HG03108 (cell line): ENCODE data around the gene PSMD8.
"Not testable (repeated sequence)": the region's sequence is repeated elsewhere in the genome, so short reads cannot be mapped to it uniquely, and the experiment has no call there.

Source experiments
- ATAC-seq: cut with Tn5 transposase; IDR thresholded peaks from one replicate; pipeline ENCODE4 v1.9.1; 2021; ENCODE audit warnings: moderate library complexity; ENCODE audit not compliant: unreplicated experiment

The PSMD8 gene

DNA sequence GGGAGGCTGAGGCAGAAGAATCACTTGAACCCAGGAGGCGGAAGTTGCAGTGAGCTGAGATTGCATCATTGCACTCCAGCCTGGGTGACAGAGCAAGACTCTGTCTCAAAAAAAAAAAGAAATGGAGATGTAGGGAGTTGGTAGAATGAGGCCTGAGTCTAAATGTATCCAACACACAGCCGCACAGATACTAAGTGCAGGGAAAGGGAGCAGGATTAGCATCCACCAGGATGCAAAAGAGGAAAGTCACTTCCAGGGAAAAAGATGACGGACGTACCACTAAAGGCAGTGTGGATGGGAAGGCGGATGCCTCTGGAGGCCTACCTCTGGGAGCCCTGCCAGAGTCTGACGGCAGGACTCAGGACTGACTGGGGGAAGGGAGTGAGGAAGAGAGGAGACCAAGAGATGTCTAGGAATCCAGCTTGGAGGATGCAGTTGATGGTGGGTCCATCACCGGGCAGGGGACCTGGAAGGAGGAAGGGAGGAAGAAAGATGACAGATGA is 35.3 kb downstream of the PSMD8 start:
- ATAC-seq, result no peak

DNA sequence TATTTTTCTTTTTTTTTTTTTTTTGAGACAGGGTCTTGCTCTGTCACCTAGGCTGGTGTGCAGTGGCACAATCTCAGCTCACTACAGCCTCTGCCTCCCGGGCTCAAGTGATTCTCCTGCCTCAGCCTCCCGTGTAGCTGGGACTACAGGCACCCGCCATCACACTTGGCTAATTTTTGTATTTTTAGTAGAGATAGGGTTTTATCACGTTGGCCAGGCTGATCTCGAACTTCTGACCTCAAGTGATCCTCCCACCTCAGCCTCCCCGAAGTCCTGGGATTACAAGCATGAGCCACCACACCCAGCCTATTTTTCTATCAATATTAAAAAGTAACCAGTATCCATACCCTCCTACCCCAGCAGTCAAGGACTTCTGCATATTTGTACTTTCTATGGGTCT is 36.0 kb downstream of the PSMD8 start:
- not testable (repeated sequence) for ATAC-seq

GRCh38 chr19:38411041-38411712 is 36.8 kb downstream of the PSMD8 start:
- no peak for ATAC-seq

- ATAC-seq, result not testable (repeated sequence)
Observed at GRCh38 chr19:38411898-38412297, 37.5 kb downstream of the PSMD8 start.

GRCh38 chr19:38412491-38412890 is 38.1 kb downstream of the PSMD8 start:
- no peak for ATAC-seq

- no peak for ATAC-seq
Observed at GRCh38 chr19:38412961-38413360, 38.6 kb downstream of the PSMD8 start.

- ATAC-seq, result no peak
Observed at GRCh38 chr19:38413416-38413815, 39.0 kb downstream of the PSMD8 start.

- no peak for ATAC-seq
Observed at GRCh38 chr19:38417146-38417543, 42.8 kb downstream of the PSMD8 start.

- ATAC-seq, result no peak
Observed at GRCh38 chr19:38417544-38418506, 43.5 kb downstream of the PSMD8 start.

- no peak for ATAC-seq
Observed at GRCh38 chr19:38420935-38421334, 46.6 kb downstream of the PSMD8 start.

DNA sequence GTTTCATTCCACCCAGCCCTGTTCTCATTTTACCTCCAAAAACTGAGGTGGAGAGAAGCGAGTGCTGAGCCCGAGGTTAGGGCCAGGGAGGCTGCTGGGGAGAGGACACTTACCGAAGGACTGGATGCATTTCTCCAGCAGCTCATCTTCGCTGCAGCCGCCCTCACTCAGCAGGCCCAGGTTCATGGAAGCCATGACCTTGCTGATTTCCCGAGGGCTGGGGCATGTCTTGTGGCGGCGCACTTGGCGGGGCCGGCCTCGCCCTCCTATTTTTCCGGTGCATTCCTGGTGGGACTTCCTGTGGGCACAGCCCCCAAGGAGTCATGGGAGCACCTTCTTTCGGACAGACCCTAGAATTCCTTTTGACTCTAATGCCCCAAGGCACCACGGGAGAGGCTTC is 47.5 kb downstream of the PSMD8 start:
- no peak for ATAC-seq

DNA sequence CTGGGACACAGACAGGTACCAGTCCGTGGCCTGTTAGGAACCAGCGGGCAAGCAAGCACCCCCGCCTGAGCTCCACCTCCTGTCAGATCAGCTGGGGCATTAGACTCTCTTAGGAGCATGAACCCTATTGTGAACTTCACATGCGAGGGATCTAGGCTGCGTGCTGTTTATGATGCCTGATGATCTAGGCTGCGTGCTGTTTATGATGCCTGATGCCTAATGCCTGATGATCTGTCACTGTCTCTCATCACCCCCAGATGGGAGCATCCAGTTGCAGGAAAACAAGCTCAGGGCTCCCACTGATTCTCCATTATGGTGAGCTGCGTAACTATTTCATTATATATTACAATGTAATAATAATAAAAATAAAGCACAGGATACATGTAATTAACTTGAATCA is 48.1 kb downstream of the PSMD8 start:
- no peak for ATAC-seq

- ATAC-seq, result no peak
Observed at GRCh38 chr19:38424272-38424671, 49.9 kb downstream of the PSMD8 start.

DNA sequence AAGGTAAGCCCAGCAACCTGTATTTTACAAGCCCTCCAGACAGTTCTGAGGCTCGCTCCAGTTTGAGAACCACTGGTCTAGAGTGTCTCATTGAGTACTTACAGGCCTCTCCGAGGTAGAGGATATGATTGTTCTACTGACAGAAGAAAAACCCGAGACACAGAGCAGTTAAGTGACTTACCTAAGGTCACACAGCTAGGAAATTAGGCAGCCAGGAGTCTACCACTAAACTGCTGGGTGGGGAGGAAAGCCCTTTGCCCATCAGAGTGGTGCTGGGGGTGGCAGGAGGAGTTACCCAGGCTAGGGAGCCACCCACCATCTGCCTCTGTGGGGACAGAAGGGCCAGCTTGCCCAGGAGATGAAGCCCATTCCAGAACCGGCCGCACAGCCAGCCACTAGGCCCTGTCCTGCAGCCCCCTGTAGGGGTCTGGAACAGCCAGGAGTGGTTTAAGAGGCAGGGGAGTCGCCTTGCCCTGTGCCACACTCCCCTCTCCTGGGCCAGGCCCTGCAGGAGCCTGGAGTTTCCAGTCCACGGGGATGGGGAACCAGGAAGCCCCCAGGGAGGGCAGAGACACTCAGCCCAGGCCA is 50.9 kb downstream of the PSMD8 start:
- no peak for ATAC-seq

- ATAC-seq, result no peak
Observed at GRCh38 chr19:38425810-38426466, 51.6 kb downstream of the PSMD8 start, which contains the start of gene RASGRP4. TSS of gene RASGRP4 (minus strand) at chr19:38426219. CDS start at chr19:38426091, 128 bp downstream.

- peak; percentile 54 for ATAC-seq
Observed at GRCh38 chr19:38427035-38427677, 52.8 kb downstream of the PSMD8 start.

- ATAC-seq, result no peak
Observed at GRCh38 chr19:38429055-38429810, 54.9 kb downstream of the PSMD8 start.

- no peak for ATAC-seq
Observed at GRCh38 chr19:38429811-38430156, 55.4 kb downstream of the PSMD8 start.

DNA sequence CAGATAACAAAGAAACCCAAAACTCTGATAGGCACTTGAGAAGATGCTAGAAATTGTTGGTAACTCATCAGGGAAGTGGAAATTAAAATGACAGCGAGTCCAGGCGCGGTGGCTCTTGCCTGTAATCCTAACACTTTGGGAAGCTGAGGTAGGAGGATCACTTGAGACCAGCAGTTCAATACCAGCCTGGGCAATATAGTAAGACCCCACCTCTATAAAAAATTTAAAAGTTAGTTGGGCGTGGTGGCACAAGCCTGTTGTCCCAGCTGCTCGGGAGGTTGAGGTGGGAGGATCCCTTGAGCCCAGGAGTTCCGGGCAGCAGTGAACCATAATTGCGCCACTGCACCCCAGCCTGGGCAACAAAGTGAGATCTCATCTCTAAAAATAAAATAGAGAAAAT is 56.6 kb downstream of the PSMD8 start:
- ATAC-seq, result no peak

DNA sequence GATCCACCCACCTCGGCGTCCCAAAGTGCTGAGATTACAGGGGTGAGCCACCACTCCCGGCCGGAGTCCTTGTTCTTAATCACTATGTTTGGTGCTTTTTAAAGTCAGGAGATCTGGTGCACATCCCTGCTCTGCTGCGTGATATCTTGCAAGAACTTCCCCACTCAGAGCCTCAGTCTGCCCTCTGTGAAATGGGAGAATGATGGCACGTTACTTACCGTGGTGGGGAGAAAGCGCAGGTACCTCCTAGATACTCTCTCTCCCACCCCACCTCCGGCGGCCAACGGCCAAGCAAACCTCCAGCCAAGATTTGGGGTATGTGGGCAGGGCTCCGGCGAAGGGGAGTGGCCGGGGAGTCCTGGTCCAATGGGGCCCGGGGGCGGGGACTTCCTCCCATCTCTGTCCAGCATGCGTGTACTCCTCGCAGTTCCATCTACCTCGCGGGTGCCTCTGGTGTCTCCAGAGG is 58.9 kb downstream of the PSMD8 start, which contains the start of gene RYR1:
RYR1 (plus strand) TSS at position 424 of the 466 bp plus-strand sequence. CDS start 139 bp downstream, outside the sequence.
- no peak for ATAC-seq
